H1 (cell line): ENCODE results near the gene PRMT9. TPM values are rescaled to one million over a fixed set of nuclear protein-coding genes. Genes with fewer than 3 reads are reported as not detected.

Experiments used
- ATF2 ChIP-seq: IDR thresholded peaks from 2 replicates; pipeline ENCODE4 v1.6.1; 2012; ENCODE audit warnings: low read length, inconsistent platforms
- CBX5 ChIP-seq: fragments of 300-800, 300-1000 bp; sonication (generic); IDR thresholded peaks from 2 replicates; pipeline ENCODE4 v1.7.1; 2016; ENCODE audit warnings: antibody characterized with exemption, low read length, low read depth
- MAFK ChIP-seq: IDR thresholded peaks from 2 replicates; pipeline ENCODE4 v1.6.1; 2012; ENCODE audit warnings: low read depth, mild to moderate bottlenecking, improper control_type of control experiment, low read length
- NRF1 ChIP-seq: IDR thresholded peaks from 2 replicates; pipeline ENCODE4 v1.6.1; 2011; ENCODE audit warnings: mild to moderate bottlenecking, low read depth, low read length, improper control_type of control experiment
- RNF2 ChIP-seq: fragments of 200-900, 300-1000 bp; sonication (generic); IDR thresholded peaks from 2 replicates; pipeline ENCODE4 v1.7.1; 2016; ENCODE audit warnings: borderline replicate concordance, low read depth, mild to moderate bottlenecking, antibody characterized with exemption, low read length; ENCODE audit not compliant: poor library complexity, severe bottlenecking; ENCODE audit errors: missing control alignments
- SIN3A ChIP-seq, 2 experiments: IDR thresholded peaks in 1 of 2; conservative IDR thresholded peaks in 1 of 2; 2 replicates each; pipeline ENCODE4 v1.6.1; 2011 to 2012; ENCODE audit warnings: low read length in 2 of 2, improper control_type of control experiment in 1 of 2, low read depth in 1 of 2, mild to moderate bottlenecking in 1 of 2
- polyA plus RNA-seq, 7 experiments: library from polyadenylated mRNA; depleted of rRNA in 3 of 7; stranded (reverse) in 5 of 7; unstranded in 2 of 7; fragments of >200 nt in 5 of 7; fragments of 200-250 nt in 2 of 7; gene quantifications; 1 replicate in 5 of 7; 2 replicates in 1 of 7; 4 replicates in 1 of 7; pipeline versions ENCODE4 v1.2.1 to v1.2.3, GENCODE V29; 2011 to 2013; ENCODE audit warnings: missing spikeins in 2 of 7, mixed read lengths in 2 of 7
- total RNA-seq: library from RNA; stranded (reverse); fragmentation: NEBNext Ultra II Directional; extraction: Animal tissue kit (Norgen Biotek cat#: 25700); gene quantifications from 2 replicates; pipeline ENCODE4 v1.2.1, GENCODE V29; 2021

The PRMT9 gene
- total and polyA plus RNA-seq, 2 of the 8 experiments (the other 6 are each of a cell fraction or from before 2014, with no cell fraction given), result 3.8 to 9.6 TPM

DNA sequence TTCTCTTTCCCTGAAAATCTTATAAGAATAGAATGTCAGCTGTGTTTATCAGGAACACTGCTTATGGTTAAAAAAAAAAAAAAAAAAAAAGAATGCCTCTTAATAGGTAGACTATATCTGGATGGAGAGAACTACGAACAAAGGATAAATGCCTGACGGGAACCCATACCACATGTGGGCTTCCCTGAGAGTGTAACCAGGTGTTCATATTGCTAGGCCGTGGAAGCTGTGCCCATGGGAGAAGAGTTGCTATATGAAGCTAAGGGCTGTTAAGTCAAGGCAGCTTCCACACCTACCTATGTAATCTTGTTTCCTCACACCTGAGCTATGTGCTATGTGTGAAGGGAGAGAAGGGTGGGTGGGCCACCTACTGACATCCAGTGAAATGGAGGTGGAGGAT lies 39.5 kb downstream of the PRMT9 start (continued):
- TF ChIP-seq RNF2, result no peak
- TF ChIP-seq SIN3A (conservative IDR thresholded peaks at IDR 0.05 in 1 of 2, IDR thresholded peaks at IDR 0.05 in 1 of 2; ENCODE audit: low read depth in 1 of 2, low read length in 2 of 2), result no peak
- no peak for TF ChIP-seq ATF2
- TF ChIP-seq CBX5, result no peak
- TF ChIP-seq NRF1, result no peak
- no peak for TF ChIP-seq MAFK
